CD4-positive, alpha-beta T cell treated with Interferon alpha-2 for 1 hour (primary cell): Measurements from ENCODE around the gene OR1L4.

Source experiments
- DNase-seq, 2 donors: peaks; one replicate each; pipeline ENCODE4 v3.0.0-alpha.2; 2020 to 2022

The OR1L4 gene

GRCh38 chr9:122723690-122724089 lies at the start of gene OR1L4:
OR1L4 (plus strand) TSS chr9:122723990; CDS start chr9:122723990, 0 bp downstream.
- DNase-seq = no peak

GRCh38 chr9:122684851-122685250 lies 38.9 kb upstream of the OR1L4 start:
- DNase-seq = no peak

- DNase-seq = no peak
Observed at GRCh38 chr9:122695696-122696095, 28.1 kb upstream of the OR1L4 start.

- no peak for DNase-seq
Observed at GRCh38 chr9:122718038-122718437, 5.8 kb upstream of the OR1L4 start.

- DNase-seq = no peak
Observed at GRCh38 chr9:122719218-122719617, 4.6 kb upstream of the OR1L4 start.

- no peak for DNase-seq
Observed at GRCh38 chr9:122742003-122742402, 18.2 kb downstream of the OR1L4 start, which contains the start of gene OR1L6. OR1L6 (plus strand) TSS chr9:122742303; CDS start chr9:122749848, 7,545 bp downstream.

GRCh38 chr9:122754825-122755224 lies 31.0 kb downstream of the OR1L4 start:
- no peak for DNase-seq

GRCh38 chr9:122767817-122768216 lies 44.0 kb downstream of the OR1L4 start:
- DNase-seq = no peak
